Stimulated activated CD4-positive, alpha-beta T cell treated with anti-CD3 and anti-CD28 coated beads, Interleukin-12 subunit alpha, Interleukin-12 subunit beta, amount 100 ng/mL, for 24 hours (primary cell): ENCODE measurements around the gene LAGE3.

Experiments used
- DNase-seq, 2 experiments: peaks; one replicate each; pipeline ENCODE4 v3.0.0-alpha.2; 2020; ENCODE audit warnings: low read depth in 2 of 2

LAGE3 gene, protein sequence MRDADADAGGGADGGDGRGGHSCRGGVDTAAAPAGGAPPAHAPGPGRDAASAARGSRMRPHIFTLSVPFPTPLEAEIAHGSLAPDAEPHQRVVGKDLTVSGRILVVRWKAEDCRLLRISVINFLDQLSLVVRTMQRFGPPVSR

DNA sequence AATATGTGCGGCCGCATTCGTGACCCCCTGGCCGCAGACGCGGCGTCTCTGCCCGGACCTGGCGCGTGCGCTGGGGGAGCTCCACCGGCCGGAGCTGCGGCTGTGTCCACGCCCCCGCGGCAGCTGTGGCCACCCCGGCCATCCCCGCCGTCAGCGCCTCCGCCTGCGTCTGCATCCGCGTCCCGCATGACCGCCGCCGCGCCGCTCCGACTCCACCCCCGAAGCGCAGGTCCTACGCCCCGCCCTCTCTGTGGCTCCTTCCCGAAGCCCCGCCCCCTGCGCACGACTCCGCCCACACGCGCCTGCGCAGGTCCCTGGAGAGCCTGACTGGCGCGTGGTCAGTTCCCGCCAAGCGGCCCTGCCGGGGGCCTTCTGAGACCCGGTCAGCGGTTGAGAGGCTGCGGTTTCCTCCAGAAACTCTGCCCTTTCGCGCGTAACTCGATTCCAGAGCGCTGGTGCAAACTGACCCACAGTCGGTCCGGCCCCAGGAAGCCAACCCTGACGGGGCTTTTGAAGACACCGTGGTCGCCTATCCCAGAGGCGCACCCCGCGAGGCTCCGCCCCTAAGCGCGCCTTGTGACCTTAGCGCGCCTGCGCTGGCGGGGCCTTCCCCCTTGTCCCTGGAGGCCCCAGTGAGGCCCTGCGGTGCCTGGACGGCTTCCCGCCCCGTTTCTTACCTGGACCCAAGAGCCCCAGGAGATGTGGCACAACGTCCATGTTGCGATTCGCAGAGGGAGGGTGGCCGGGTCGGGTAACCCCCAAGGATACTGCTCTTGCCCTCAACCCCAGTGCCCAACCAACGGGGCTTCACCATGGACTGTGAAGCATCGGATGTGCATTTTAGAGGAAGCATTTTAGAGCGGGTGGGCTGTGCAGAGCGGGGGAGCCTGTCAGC is at the start of gene LAGE3:
TSS of gene LAGE3 (minus strand) at position 554 of the 895 bp plus-strand sequence. CDS start at position 188, 366 bp downstream.
- DNase-seq, result peak; percentile 83 to 91

DNA sequence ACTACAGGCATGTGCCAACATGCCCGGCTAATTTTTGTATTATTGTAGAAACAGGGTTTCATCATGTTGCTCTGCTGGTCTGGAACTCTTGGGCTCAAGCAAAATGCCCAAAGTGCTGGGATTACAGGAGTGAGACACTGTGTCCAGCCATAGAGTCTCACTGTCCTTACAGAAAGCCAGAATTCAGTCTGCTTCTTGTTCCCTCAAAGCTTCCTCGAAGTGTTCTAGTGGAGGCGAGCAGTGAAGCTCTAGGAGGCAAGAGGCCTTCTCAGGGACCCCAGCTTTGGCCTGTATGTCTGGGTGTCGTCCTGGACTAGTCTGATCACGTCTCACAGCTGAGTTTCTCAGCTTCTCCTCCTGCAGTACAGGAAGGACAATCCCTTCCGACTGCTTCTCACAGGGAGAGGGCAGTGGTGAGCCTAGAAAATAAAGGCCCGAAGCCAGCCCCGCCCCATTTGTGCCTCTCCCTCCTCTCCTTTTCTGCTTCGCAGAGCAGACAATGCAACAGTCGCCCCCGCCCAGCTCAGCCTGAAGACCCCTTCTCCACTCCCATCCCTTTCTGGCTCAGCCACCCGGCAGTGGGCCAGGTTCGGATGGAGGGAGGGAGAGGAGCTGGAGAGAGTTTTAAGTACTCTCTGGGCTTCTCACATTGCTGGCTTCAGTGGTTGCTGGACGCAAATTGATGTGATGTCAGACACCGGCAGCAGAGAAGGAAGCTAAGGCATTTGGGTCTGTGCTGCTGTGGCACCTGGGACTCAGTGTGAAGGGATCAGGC is 48.0 kb upstream of the LAGE3 start:
- DNase-seq, result peak in 1 of 2 experiments; percentile 58

DNA sequence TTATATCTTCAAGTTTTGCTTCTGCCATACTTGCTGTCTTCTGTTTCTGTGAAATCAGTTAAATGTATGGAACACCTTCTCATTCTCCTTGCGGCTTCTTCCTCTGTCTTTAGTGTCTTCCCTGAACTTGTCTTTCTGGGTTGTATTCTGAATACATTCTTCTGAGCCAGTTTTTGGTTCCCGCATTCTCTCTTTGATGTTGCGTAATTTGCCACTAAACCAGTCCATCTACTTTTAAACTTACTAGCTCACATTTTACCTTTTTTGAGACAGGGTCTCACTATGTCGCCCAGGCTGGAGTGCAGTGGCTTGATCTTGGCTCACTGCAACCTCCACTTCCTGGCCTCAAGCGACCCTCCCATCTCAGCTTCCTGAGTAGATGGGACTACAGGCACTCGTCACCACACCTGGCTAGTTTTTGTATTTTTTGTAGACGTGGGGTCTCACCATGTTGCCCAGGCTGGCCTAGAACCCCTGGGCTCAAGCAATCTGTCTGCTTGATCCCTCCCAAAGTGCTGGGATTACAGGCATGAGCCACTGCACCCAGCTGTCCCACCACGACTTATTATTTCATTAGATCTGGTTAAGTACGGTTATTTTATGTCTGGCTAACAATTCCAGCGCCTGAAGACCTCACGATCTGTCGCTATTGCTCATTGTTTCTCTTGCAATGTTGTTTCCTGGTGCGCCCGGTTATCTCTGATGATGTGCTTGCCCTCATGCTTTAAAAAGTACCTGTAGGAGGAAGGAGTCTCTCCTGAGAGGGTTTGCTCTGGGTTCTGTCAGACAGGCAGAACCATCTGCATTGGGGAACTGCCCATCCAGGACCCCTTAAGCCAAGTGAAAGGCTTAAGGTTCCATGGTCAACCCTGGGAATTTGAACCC is 46.8 kb upstream of the LAGE3 start:
- DNase-seq, result no peak

DNA sequence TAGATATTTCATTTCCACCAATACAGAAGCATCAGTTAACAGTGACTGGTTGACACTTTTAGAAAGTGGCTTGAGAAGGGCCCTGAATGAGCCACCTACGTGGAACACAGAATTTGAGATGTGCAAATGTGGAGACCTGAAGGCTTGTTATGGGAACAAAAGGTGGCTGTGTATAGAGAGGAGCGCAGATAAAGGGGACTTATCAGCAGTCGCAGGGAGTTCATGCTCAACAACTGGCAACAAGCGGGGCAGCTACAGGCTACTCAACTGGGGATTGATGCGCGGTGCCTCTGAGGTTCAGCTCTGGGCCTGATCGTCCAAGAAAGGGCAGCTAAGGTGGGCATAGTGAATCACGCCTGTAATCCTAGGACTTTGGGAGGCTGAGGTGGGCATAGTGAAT is 40.3 kb upstream of the LAGE3 start:
- no peak for DNase-seq

DNA sequence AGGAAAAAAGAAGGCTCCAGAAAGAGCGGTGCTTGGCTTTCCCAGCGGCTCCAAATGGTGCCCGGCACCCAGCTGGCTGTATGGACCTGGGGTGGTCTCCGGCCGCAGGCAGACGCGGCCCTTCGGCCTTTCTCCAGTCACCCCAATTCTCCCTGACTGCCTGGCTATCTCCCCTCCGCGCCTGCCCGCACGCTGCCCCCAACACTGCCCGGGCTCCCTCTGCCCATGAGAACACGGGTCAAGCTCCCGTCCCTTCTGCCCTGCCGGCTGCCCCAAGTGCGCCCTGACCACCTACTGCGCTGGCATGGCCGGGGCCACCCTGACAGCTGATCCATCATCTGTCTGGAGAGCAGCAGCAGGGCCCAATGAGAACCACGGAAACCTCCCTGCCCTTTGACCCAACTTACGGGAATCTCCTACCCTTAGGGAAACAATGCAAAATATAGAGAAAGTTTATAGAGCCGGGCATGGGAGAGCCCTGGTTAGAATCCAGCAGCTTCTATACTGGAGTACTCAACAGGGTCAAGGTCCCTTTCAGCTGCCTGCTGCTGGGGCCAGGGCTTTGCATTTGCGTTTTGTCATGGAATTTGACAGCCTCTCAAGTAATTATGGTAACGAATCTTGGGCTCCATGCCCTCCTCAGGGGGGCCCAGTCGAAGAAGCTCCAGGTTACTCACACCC is 38.2 kb upstream of the LAGE3 start:
- DNase-seq, result no peak

DNA sequence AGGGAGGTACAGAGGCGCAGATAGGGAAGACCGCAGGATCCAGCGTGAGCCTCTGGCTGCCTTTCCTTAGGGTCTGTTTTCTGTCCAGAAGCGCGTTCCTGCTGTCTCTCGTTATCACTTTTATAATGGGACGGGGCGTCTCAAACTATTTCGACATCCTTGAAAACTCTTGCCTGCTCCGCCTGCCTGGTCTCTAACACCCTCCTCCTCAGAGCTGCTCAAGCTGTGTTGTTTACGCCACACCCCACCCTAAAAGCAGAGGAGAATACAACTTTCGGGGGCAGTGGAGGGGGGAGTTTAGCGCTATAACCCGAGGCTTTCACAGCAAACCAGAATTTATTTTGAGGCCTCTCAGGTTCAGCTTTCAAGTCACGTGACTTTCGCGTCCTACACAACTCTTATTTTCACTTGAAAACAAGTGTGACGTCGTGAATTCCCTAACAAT is 37.6 kb upstream of the LAGE3 start:
- no peak for DNase-seq

DNA sequence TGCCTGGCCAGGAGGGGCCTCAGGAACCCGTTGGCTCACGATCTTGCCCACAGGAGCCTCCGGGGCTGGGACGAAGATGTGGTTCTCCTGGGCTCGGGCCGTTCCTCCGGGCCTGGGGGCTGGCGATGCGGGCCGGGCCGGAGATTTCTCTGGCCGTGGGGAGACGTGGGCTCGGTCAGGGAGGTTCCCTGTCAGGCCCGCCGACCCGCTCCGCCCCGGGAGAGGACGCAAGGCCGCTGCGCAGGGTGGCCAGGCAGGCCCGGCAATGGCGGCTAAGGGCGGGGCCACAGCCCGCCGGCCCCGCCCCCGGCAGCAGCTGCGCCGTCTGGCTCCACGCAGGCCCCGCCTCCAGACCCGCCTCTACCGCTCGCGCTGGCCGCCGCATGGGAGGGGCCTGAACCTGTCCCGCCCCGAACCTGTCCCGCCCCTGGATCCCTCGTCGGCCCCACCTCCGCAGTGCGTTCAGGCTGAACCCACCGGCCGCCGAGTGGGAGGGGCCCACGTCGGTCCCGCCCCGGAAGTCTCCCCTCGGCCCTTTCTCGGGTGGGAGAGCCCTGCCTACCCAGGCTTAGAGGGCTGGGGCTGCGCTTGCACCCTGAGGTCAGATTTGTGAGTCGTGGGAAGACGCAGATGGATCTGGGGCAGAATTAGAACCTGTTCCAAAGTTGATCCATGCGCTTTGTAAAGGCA is 37.0 kb upstream of the LAGE3 start, which contains the start of gene FAM3A:
TSS of gene FAM3A (minus strand) at position 267 of the 690 bp plus-strand sequence. CDS start 460 bp downstream, outside the sequence.
- peak; percentile 84 to 88 for DNase-seq

DNA sequence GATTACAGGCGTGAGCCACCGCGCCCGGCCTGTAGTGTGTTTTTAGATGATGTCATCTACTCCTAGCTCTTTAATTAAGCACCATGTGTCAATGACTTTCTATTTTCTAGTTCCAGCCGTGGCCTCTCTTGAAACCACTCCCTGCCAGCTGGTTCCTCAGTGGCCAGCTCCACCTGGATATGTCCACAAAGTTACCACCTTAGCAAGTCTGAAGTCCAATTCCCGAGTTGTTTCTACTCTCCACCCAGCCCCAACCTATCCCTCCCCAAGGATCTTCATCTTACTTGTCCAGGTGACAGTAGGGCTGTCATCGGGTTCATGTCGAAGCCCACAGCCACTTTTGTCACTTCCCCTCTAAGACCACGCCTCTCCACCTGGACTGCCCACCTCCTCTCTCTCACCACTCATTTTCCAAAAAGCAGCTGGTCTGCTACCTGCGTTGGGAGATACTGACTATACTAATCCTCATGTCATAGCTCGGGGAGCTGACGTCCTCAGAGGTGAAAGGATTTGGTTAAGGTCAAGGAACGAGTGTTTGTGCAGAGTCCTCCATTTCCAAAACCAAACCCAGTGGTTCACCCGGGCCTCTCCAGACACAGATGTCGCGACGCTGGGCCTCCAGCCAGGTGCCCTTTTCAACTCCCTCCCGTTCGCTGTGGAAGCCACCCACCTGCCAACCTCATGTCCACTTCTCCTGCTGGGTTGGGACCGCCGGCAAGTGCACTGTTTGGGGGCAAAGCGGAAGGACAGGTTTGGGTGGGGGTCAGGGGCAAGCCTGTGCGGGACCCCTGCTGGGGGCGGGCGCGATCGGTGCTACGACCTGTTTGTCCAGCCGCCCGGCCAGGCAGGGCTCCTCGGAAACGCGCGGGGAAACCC is 36.2 kb upstream of the LAGE3 start:
- DNase-seq, result no peak

DNA sequence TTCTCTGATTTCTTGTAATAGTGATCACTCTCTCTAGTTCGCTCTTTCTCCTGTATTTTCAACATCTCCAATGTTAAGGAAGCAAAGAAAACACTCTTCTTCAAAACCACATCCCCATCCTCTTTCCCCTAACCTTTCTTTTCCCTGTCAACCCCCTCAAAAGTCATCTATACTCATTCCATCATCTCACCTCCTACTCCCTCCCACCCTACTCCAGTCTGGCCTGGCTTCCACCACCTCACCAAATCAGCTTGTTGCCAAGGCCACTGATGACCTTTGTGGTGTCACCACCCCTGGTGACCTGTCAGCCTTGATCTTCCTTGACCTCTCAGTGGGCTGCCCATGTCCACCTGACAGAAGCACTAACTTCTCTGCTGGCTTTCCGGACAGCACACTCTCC is 34.6 kb upstream of the LAGE3 start:
- no peak for DNase-seq

DNA sequence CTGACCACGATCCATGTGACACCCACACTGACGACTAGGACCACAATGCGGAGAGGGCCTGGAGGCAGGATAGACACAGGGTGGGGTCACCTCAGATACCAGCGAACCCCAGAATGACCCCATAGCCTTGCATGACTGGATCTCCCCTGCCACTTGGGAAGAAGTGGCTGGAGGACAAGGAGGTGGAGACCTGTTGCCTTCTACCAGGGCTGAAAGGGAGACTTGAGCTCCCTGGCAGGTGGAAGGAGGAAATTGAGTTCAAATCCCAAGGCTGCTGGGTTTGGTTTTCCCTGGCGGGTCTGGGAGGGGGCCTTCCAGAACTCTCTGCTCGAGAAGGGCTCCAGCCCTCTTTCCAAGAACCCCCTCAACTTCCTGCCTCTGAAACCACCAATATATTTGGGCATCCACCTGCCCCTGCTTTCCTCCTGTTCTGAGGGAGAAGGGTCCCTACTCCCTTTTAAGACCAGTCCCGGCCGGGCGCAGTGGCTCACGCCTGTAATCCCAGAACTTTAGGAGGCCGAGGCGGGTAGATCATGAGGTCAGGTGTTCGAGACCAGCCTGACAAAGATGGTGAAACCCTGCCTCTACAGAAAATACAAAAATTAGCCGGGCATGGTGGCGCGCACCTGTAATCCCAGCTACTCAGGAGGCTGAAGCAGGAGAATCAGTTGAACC is 33.9 kb upstream of the LAGE3 start:
- DNase-seq, result no peak

DNA sequence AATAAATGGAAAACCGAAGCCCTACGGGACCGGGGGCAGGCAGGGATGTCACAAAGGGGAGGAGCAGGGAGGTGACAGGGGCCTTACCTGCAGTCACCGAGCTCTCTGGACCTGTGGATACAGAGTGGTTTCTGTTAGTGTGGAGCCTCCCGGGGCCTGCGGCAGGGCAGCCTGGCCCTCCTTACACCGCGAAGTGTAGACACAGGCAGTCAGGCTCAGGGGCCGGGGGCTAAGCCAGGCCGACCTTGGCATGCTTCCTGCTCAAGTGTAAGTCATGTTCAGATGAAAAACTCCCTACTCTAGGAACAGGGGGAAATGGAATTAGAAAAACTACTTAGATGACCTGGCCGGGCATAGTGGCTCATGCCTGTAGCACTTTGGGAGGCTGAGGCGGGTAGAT is 32.7 kb upstream of the LAGE3 start:
- no peak for DNase-seq

DNA sequence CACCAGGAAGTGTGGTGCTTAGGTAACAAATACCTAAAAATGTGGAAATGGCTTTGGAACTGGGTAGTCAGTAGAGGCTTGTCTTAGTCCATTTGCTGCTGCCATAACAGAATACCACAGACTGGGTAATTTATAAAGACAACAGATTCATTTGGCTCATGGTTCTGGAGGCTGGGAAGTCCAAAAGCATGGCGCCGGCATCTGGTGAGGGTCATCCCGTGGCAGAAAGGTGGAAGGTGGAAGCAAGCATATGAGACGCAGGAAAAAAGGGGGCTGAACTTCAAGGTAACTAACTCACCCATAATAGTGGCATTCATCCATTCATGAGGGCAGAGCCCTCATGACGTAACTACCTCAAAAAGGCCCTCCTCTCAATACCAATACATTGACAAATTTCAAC is 30.4 kb upstream of the LAGE3 start:
- no peak for DNase-seq

DNA sequence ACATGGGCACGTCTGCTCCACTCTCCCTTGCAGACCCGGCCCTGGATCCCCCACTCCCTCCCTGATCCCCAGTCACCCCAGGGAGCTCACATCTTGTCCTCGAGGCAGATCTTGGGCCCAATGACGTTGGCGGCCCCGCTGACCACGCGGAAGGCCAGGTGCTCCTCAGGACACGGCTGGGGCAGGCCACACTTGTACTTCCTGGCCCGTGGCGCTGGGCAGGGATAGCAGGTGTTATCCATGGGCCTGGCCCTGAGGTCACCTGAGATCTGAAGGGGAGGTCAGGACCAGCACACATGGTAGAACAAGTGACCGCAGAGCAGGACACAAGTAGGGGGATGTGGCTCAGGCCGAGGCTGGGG is 29.3 kb upstream of the LAGE3 start:
- DNase-seq, result no peak

DNA sequence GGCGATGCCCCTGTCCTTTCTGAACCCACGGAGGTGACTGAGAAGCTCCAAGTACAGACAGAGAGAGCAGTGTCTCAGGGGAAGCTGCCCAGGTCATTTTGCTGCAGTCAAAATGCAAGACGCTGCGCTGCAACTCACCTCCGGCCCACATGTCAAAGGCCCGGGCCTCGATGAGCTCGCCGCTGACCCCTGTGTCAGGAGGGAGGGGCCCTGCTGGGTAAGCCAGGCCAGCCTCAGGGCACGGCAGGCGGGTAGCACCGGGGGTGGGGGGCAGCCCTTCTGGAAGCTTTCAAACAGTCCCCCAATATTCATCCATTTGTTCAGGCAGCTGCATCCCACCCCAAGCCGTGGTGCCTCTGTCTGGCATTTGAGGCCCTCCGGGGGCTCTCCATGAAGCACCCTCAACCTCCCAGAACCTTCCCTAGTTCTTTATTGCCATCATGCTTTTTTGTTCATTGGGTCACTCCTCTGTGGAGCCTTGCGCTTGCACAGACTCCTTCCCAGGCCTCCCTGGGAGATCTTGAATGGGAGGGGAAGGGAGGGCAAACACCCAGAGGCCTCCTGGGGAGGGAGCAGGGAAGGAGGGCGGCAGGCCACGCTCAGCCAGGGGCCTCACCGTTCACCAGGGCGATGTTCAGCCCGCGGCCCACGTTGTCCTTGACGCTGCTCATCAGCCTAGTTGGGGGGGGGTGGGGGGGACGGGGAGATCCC is 28.7 kb upstream of the LAGE3 start:
- no peak for DNase-seq

DNA sequence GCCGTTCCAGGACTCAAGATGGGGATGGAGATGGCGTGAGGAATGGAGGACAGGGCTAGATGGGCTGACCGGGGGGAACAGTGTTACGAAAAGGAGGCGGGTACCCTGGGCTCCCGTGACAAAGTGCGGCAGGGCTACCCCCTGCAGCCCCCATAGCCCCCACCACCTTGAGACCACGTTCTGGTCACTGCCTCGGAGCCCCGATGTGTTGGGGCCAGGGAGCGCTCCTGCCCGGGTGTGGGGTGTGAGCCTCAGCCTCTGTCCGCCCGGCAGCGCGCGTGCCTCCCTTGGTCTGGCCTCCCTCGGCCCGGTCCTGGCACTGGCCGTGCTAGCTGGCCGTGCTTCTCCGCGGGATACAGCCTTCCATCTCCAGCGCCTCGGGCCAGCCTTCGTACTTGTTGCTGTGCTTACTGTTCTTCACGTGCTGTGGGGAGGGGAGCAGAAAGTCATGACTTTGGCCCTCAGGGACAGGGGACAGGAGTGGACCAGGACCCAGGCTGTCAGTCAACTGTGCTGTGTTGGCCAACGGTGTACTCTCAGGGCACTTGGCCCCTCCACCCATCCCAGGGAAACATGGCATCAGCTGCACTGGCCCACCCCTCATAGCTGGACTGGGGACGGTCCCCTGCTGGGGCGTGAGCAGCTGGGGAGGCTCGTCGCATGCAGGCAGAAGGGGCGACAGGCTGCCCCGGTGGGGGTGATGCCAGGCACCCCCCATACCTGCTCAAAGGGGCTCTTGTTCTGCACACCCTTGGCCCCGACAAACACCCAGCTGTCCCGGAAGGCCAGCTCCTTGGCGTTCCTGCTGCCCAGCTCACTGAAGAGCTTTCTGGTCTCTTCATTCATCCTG is 27.6 kb upstream of the LAGE3 start:
- DNase-seq, result no peak

DNA sequence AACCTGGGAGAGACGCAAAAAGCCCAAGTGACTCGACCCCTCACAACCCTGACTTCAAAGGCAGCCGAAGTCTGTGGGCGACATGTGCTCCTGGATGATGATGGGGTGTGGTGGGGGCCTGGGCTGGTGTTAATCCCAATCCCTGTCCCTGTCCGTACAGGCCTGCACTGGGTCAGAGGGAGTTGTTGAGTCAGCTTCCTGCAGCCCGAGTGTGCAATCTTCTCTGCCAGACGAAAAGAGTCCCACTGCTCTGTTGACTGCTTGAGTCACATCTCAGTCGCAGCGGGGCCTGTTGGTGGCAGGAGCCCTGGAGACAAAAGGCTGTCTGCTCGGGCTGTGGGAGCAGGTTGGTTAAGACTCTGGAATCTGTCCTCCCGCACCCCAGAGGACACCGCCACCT is 26.7 kb upstream of the LAGE3 start:
- no peak for DNase-seq

DNA sequence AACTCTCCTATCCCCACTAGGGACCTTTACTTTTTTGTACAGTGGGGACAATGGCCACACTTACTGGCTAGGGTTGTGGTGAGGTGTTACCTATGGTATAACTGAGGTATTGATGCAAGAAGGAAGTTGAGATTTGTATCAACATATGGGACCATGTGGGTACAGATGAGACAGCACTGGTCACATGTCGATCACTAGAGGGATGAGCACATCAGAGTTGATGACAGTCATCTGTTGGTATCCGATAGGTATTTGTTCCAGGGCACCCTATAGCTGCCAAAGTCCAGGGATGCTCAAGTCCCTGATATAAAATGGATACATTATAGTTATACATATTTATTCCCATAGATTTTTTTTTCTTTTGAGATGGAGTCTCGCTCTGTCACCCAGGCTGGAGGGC is 23.9 kb upstream of the LAGE3 start:
- DNase-seq, result no peak
